GM19240 (cell line): ENCODE data around the gene WDR45B.

Experiments used
- DNase-seq: peaks from one replicate; pipeline ENCODE4 v3.0.0; 2011; ENCODE audit warnings: low spot score; ENCODE audit not compliant: insufficient read length

The WDR45B gene

DNA sequence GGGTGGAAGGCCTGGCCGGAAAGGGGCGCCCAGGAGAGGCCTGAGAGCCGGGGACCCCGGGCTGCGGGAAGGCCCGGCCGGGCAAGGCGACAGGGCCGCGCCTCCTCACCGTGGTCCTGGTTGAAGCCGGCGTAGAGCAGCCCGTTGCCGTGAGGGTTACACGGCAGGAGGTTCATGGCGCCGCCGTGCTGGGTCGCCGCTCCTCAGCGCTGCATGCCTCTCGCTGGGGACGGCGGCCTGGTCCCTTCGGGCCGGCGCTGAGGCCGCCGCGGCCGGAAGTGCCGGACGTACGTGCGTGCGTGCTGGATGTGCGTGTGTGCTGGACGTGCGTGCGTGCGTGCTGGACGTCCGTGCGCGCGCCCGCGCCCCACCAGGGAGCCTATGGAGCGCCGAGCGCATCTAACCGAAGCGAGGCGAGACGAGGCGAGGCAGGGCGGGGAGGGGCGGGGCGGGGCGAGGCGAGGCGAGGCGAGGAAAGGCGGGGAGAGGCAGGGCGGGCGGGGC lies at the start of gene WDR45B:
Gene WDR45B (minus strand): TSS at position 280 of the 504 bp plus-strand sequence. CDS start 104 bp downstream, at position 176.
- DNase-seq: peak; percentile 97

DNA sequence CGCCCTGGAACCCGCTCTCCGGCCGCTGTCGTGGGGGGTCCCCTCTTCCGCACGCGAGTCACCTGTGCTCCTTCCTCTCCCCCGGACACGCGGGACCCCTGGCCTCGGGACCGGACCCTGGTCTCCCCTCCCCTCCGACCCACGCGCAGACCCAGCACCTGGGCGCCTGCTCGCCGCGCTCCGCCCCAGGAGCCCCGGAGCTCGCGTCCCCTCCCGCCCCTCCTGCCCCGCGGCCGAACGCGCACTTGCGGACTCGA lies 49.5 kb upstream of the WDR45B start:
- DNase-seq: no peak

DNA sequence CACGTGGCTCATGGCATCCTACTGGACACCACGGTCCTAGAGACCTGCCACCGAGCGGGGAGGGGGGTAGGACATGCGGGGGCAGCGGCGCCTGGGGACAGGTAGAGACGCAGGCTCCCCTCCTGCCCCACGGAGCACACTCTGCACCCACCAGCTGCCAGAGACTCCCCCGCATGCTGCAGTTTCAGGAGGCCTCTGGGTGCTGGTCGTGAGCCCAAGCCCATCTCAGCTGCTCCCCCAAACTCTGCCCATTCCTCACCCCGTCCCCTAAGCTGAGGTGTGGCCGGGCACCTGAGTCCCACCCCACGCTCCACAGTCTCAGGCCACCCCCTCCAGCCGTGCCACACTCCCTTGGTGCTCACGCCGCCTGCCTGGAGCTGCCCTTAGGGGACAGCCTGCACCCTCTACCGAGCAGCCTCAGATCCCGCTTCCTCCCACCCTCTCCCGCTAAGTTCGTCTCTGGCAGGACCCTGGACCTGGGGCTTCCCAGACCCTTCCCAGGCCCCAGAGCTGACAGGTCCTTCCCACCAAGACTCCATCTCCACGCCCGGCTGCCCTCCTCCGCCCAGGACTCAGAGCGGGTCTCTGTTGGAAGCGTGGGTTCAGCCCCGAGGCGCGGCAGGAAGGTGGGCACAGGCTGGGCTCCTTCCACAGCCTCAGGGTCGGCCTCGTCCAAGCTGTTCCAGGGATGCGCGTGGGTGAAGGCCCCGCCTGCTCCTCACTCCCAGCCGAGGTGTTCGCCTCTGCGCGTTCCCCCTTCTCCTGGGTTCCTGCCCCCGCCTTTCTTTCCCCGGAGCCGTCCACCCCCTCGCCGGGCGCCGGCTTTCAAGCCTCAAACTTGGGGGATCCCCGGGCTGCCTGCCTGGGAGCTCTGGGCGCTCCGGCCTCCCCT lies 48.9 kb upstream of the WDR45B start:
- no peak for DNase-seq

DNA sequence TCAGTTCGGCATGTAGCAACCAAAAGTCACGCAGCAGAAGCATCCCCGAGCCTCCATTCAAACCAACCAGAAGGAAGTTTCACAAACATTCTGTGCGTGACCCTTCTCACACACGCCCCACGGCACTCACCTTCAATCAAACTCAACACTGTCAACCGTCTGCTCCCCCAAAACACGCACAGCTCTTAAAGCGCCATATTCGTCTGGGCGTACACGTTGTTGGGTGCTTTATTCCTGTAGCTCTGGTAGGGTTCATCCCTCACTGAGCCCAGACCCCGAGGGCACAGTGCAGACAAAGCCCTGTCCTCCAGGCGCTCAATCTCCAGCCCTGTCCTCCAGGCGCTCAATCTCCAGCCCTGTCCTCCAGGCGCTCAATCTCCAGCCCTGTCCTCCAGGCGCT lies 48.0 kb upstream of the WDR45B start:
- no peak for DNase-seq

DNA sequence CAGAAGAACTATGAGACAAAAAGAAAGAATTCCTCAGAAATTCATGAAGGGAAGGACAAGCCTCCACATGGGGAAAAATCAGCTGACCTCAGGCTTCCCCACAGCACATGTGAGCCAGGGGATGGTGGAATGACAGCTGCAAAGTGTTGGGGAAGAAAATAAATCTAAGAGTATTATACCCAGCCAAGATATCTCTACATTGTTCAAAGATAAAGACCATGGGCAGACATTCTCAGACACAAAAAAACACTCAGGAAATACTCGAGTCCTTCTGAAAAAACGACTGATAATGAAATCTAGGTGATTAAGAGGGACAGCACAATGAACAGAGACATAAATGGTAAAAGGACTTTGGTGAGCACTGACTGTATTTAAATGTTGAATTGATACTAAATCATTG lies 46.4 kb upstream of the WDR45B start:
- DNase-seq: no peak

DNA sequence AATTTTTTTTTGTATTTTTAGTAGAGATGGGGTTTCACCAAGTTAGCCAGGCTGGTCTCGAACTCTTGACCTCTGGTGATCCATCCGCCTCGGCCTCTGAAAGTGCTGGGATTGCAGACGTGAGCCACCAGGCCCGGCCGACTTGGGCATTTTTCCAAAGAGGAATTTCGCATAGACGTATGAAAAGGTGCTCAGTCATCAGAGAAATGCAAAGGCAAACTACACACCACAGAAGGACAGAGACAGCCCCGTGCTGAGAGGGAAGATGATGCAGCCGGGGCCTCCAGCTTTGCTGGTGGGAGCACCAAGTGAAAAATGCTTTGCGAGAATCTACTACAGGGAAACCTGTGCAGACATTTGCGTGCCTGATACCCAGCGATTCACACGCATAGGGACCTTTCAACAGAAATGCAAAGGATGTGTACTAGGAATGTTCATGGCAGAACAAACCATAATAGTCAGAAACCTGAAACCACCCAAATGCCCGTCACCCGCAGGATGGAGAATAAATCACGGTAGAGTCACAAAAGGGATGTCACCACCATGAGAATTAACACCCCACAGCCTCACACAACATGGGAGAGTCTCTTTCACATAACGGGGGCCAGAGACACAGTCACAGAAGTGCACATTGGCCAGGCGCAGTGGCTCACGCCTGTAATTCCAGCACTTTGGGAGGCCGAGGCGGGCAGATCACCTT lies 45.1 kb upstream of the WDR45B start:
- no peak for DNase-seq

DNA sequence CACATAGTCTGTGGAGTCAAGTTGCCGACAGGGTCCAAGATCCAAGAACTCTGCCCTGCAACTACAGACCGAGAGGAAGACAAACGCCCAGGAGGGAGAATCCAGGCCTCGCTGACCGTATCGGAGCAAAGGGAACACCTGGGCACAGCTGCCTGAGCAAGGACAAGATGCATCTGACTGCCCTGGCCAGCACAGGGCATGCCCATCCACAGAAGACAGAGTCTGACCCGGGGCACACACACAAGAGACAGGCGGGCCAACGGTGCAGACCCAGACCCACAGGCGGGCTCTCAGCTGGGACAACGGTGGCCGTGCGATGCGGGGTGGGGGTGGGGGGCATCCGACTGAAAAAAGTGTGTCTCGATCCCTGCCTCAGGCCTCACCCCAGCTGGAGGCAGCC lies 44.0 kb upstream of the WDR45B start:
- DNase-seq: no peak

DNA sequence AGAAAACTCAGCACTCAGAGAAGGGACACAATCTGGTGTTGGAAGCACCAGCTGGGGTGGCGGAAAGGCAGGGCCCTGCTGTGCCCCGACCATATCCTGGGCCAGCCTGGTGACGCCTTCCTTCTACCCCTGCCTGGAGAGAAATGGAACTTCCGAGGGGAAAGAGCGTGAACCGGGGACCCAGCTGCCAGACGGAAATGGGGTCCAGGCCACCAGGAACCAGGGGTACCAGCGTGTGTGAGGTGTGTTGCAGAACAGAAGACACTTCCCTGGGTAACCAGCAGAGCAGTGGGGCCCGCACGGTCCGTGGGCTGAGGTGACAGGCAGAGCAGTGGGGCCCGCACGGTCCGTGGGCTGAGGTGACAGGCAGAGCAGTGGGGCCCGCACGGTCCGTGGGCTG lies 43.5 kb upstream of the WDR45B start:
- no peak for DNase-seq

DNA sequence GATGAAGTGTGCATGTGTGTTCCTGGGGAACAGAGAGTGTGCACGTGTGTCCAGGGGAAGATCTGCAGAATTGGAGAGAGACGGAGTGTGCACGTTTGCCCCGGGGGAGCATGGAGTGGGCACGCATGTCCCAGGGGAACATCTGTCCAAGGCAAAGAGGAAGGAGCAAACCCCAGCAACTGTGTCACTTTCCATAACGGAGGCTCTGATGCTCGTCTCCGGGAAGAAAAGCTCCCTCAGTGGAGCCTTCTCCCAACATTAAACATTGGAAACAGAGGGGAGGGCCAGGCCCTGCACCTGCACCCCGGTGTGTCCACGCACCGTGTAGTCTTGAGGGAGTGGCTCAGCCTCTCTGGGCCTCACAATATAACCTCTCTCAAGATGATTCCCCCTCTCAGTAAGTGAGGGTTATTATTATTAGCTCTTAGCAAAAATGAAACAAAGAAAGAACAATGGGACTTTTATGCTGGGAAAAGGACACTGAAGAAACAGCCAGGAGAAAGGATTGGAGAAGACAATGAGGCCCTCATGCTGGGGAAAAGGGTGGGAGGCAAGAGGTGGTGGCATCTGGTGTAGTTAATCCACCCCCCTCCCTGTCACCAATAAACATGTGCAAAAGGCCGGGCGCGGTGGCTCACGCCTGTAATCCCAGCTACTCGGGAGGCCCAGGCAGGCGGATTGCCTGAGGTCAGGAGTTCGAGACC lies 42.7 kb upstream of the WDR45B start:
- no peak for DNase-seq

DNA sequence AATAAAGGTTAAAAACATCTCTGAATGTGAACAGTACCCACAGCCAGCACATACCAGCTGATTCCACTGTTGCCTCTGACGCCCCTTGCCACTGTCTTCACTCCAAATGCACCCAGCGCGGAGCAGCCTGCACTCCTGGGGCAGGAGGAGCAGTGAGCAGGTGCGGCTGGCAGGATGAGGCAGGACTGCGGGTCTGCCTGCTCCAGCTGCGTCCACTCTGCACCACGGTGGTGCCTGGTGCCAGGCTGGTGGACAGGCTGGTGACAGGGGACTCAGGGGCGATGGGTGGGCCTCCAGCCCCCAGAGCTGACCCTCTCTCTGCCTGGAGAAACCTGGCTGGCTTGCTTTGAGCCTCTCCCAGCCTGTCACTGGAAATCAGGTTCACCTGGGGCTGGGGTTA lies 40.8 kb upstream of the WDR45B start:
- no peak for DNase-seq

DNA sequence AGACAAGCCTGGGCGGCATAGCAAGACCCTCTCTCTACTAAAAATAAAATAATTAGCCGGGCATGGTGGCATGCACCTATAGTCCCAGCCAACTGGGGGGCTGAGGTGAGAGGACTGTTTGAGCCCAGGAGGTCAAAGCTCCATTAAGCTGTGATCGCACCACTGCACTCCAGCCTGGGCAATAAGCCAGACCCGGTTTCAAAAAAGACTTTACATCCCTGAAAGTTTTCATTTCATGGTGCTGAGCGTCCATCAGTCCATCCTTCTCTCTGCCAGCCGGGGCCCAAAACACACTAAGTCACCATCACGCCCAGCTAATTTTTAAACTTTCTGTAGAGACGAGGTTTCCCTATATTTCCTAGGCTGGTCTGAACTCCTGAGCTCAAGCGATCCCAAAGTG lies 39.6 kb upstream of the WDR45B start:
- DNase-seq: no peak

DNA sequence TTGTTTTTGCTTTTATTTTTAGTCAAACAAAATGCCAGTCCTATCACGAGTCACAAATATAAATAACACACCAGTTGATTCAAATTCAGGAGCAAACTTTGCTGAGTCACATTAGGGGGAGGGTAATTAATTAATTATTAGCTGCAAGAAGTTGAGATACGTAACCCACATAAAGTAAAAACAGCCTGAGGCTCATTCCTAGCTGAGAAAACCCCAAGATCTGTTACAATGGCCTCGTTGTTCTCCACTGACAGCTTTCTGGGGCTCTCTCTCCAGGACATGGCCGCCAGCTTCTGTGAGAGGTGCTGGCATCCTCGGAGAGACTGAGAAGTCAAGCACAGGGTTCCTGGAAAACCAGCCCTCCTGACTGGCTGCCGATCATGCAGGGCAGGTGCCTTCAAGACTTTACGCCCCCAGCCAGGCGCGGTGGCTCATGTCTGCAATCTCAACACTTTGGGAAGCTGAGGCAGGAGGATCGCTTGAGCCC lies 39.2 kb upstream of the WDR45B start:
- DNase-seq: no peak

DNA sequence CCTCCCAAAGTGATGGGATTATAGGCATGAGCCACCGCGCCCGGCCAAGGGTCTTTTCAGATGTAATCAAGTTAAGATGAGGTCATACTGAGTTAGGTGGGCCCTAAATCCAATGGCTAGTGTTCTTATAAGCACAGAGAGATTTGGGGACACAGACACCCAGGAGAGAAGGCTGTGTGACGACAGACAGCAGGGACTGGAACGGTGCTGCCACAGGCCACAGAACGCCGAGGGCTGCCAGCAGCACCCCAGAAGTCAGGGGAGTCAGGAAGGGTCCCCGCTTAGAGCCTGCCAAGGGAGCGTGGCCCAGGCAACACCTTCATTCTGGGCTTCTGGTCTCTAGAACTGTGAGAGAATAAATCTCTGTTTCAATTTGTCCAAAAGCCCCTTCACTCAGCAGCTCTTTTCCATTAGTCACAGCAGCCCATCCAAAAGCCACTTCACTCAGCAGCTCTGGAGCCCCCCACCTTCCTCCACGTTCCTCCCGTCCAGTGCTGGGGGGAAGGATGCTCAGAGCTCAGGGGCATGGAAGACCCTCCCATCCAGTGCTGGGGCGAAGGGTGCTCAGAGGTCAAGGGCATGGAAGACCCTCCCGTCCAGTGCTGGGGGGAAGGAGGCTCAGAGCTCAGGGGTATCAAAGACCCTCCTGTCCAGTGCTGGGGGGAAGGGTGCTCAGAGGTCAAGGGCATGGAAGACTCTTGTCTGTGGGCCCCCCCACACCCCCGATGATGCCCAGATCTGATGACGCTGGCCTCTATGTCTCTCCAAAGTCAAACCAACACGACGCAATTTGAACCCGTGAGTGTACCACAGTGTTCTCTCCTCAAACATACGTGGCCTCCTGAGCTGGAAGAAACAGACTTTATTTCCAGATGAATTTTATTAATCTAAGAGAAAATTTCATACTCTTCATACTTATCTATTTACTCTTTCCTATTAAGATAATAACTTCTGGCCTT lies 38.4 kb upstream of the WDR45B start:
- DNase-seq: no peak

DNA sequence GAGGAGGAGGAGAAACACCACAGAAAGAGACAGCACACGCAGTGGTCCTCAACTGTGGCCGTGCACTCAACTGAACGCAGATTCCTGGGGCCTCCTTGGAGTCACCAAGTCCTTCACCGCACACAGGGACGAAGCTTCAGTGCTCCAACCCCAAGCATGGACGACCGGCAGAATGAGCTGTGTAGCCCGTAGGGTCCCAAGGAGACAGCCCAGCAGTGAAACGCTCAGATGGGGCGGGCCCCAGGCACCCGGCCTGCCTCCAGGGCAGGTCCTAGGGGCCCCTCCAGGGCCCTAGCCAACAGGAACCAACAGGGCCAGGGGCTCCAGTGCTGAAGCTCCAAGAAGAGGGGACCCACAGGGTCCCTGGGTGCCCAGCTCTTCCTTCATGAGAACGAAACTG lies 37.0 kb upstream of the WDR45B start:
- no peak for DNase-seq

DNA sequence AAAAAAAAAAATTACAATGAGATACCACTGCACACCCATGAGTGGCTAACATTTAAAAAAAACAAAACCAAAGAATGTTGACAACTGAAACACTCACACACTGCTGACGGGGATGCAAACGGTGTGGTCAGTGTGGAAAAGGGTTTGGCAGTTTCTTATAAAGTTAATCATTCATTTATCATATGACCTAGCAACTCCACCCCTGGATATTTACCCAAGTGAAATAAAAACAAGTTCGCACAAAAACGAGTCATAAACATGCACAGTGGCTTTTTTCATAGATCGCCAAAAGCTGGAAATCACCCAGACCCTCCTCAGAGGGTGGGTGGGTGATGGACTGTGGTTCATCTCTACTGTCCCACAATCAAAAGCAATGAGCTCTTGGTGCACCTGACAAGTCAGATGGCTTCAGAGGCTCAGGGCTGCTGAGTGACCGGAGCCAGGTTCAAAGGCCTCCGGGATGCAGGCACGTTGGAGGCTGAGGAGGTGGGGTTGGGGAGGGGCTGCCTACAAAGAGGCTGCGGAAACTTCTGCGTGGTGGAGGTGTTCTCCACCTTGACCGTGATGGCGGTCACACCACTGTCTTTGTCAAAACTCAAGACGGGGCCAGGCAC lies 36.1 kb upstream of the WDR45B start:
- no peak for DNase-seq

DNA sequence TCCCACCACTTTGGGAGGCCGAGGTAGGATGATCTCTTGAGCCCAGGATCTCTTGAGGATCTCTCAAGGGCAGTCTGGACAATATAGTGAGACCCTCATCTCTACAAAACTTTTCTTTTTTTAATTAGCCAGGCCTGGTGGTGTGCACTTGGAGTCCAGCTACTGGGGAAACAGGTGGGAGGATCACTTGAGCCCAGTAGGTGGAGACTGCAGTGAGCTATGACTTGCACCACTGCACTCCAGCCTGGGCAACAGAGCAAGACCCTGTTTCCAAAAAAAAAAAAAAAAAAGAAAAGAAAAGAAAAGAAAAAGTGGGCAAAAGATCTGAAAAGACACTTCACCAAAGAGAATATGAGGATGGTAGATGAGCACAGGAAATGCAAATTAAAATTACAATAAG lies 35.3 kb upstream of the WDR45B start:
- DNase-seq: no peak

DNA sequence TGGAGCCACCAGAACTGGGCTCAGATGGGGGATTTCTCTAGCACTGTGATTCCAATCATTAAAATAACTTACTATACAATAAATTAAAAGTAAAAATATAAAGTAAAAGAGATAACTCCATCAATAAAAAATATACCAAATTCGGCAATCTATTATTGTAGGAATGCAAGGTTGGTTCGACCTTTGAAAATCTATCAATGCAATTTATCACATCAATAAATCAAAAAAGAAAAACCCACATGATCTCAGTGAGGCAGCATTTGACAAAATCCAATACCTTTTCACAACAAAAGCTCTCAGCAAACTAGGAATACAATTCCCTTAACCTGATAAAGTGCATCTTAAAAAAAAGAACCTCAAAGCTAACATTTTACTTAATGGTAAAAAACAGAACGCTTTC lies 33.3 kb upstream of the WDR45B start:
- no peak for DNase-seq

DNA sequence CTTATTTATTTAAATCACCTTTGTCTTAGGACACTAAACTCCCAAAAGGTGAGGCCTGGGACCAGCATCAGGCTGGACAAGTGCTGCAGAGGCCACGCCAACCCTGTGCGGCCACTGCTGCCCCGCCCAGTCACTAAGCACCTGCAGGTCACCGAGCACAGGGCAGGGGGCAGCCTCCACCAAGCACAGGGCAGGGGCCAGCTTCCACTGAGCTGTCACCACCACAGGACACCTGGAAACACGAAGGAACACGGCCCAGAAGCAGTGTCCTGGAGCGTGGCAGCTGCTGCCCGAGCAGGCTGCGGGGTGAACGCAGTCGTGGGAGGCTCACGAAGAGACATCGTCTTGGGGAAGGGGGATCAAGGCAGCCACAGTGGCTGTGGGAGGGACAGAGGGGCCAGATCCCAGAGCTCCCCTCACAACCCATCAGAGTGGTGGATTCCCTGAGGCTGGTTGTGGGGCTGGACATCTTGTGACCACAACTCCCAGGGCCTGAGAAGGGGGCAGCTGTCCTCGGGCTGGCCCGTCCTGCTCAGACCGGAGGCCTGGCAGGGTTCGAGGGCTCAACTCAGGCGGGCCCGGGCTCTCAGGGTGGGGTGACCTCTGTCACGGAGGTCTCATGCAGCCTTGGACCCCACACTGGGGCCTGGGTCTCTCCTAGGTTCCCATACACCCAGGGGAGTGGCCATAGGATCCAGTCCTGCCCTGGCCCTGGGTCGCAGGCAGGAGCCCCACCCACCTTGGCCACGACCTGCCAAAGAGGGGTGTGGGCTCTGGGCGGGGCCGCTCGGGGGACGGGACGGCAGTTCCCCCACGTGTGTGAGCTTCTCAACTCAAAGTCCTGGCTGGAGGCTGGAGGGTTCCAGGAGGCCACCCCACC lies 31.6 kb upstream of the WDR45B start:
- no peak for DNase-seq

DNA sequence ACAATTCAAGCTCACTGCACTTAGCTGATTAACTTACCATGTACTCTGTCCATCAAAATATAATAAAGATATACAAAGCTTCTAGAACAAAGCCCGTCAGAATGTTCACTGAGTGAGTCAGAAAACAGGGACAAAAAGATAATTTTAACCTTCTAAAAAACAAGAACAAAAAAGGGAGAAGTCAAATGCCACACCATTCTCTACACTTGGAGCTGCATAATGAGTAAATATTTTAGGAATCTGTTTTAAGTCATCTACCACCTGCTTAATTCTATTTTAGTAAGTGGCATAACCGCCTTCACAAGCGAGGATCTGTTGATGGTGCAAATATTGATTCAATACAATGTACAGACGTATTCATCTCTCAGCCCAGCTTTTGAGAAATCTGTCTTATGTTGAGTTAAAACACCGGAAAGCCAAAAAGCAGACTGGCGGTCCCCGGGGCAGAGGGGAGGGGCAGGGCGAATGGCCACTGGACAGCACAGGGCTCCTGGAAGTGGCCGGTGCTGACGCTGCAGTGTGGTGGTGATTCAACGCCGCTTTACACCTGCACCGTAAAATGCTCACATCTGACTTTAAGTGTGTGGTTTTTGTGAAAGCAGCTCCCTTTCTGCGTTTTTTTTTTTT lies 30.1 kb upstream of the WDR45B start:
- no peak for DNase-seq
